ENCODE data around the gene RBMS1.
"Not testable (repeated sequence)": the region's sequence is repeated elsewhere in the genome, so short reads cannot be mapped to it uniquely, and the experiment has no call there.

Gene RBMS1

DNA sequence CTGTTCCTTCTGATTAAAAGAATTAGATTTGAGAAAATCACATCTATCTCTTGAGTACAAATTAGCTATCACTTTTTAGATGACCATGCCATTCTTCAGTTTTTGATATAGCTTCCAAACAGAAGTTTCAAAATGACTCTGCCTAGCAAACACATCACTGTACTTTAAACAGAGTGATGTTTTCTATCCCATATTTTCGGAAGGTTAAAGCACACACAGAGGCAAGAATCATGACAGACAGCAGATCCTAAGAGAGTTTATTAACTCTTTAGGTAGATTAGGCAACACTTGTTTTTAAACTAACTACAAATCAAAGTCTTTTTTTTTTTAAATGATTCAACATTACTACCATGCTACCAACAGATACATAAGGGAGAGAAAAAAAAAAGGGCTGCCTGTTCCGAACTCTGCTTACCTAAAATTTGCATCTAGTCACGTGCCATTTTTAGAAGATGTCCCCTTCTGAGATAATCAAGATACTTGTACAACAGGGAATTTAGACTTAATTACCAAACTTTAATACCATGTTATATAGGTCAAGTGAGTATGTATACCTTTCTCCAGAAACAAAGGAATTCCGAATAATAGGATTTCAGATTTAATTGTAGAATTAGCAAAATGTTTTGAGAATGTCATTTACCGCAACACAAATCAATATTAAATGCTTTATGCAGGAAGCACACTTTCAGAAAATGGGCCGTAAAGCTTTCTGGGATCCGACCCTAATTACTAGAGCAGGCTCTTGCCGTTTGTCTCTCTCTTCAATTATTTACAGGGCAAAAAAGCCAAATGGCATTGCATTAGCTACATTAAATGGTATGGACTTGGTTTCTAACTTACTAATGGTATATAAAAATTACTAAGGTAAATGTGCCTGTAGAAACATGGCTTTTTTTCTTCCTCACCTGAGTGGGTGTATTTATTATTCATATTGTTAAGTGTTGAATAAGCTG, 2.6 kb downstream of the RBMS1 start:
- Mint-ChIP-seq H3K4me3 (no peak overlapping the region), H3K27me3 (peaks cover 19% of the 10 kb centered on the region), H3K9me3 (no peaks in the 10 kb centered on the region), H3K27ac (no peak overlapping the region), H3K4me1 (ENCODE audit: low read depth) (peaks cover 23% of the 10 kb centered on the region), H3K36me3 (ENCODE audit: low read depth) (peaks cover 9% of the 10 kb centered on the region)
- intact Hi-C loops (cut with micrococcal nuclease), result loop anchor here (10.0 kb wide), 1 partner anchor 166 kb away; no protein-coding TSS in a partner anchor

DNA sequence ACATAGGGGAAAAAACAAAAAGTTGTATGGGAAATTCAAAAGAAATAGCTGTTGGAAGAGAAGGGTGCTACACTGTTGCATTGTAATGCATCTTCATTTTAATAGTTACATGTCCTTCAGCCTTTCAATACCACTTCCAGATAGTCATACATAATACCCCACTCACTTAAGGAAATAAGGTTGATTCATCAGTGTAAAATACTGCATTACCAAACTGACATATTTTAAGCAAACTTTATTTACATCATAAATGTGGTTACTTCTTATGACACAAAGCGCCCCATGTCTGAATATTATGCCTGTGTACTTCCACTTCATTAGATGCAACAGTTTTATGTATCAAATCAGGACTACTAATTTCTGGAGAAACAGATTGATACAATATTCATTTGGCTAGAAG, 4.5 kb downstream of the RBMS1 start:
- H3K4me3 Mint-ChIP-seq, result no peak overlapping the region
- H3K4me1 Mint-ChIP-seq (ENCODE audit: low read depth), result peaks cover 12% of the 10 kb centered on the region
- peaks cover 9% of the 10 kb centered on the region for H3K36me3 Mint-ChIP-seq (ENCODE audit: low read depth)
- no peaks in the 10 kb centered on the region for H3K9me3 Mint-ChIP-seq
- intact Hi-C loops (cut with micrococcal nuclease), result loop anchor here (10.0 kb wide), 1 partner anchor 54 kb away; no protein-coding TSS in a partner anchor
- H3K27ac Mint-ChIP-seq, result no peak overlapping the region
- peaks cover 5% of the 10 kb centered on the region for H3K27me3 Mint-ChIP-seq

DNA sequence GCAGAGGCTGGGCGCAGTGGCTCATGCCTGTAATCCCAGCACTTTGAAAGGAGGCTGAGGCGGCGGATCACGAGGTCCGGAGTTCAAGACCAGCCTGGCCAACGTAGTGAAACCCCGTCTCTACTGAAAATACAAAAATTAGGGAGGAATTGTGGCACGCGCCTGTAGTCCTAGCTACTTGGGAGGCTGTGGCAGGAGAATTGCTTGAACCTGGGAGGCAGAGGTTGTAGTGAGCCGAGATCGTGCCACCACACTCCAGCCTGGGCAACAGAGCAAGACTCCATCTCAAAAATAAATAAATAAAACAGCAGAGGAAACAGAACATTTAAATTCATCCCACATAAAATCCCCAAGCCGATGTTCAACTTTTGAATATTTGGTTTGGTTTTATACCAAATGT, 5.3 kb downstream of the RBMS1 start:
- H3K36me3 Mint-ChIP-seq (ENCODE audit: low read depth); H3K4me3 Mint-ChIP-seq; H3K27ac Mint-ChIP-seq; H3K27me3 Mint-ChIP-seq; H3K9me3 Mint-ChIP-seq: not testable (repeated sequence)
- peaks cover 11% of the 10 kb centered on the region for H3K4me1 Mint-ChIP-seq (ENCODE audit: low read depth)
- intact Hi-C loops (cut with micrococcal nuclease), result loop anchor here (10.0 kb wide), 1 partner anchor 53 kb away; no protein-coding TSS in a partner anchor

DNA sequence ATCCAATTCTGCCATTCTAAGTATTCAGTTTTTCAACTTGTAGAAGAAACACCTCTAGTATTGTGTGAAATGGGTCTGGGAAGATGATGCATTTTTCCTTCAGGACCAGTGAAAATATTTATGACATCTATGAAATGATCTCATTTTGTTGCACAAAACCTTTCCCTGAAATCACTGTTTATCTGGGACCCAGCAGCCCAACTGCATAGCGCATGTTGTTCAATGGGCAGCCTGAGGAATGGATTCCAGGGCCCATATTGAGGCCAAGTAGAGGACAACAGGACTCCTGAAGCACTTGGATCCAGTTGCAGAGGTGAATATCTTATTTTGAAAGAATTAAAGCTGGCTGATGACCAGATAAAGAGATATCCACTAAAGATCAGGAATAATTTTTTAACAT, 7.3 kb downstream of the RBMS1 start:
- H3K36me3 Mint-ChIP-seq (ENCODE audit: low read depth), result no peaks in the 10 kb centered on the region
- intact Hi-C loops (cut with micrococcal nuclease), result loop anchor here (10.0 kb wide), 1 partner anchor 52 kb away; no protein-coding TSS in a partner anchor
- peaks cover 1% of the 10 kb centered on the region for H3K27me3 Mint-ChIP-seq
- H3K4me3 Mint-ChIP-seq, result no peak overlapping the region
- H3K4me1 Mint-ChIP-seq (ENCODE audit: low read depth), result no peaks in the 10 kb centered on the region
- H3K9me3 Mint-ChIP-seq, result no peaks in the 10 kb centered on the region
- no peak overlapping the region for H3K27ac Mint-ChIP-seq

DNA sequence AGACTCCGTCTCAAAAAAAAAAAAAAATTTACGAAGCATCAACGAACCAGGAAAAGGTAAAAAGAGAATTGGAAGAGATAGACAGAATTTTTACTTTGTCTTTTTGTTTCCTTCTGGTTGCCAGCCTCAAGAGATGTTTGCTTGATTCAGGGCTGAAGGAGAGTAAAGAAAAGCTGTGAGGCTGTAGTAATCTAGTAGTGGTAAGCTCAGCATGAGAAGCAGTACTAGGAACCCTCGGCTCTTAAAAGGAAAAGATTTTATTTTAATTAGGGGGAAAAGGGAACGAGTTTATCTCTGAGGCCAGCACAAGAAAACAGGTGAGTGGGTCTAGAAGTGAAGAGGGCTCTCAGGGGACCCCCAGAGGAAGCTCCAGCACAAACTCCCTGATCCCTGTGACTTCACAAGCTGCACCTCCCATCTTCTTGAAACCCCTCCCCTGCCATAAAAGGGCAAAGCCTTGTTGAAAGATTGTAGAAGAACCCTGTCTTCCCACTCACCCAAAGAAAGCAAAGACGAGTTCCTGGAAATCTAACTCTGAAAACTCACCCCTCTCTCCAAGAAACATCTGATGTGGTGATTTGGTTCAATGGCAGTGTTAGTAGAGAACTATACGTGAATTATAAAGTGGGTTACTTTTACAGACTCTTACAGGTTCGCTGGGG, 8.6 kb downstream of the RBMS1 start:
- Mint-ChIP-seq H3K27ac (no peak overlapping the region), H3K27me3 (peaks cover 1% of the 10 kb centered on the region), H3K4me1 (ENCODE audit: low read depth) (no peaks in the 10 kb centered on the region), H3K9me3 (no peaks in the 10 kb centered on the region), H3K36me3 (ENCODE audit: low read depth) (no peaks in the 10 kb centered on the region), H3K4me3 (no peak overlapping the region)
- intact Hi-C loops (cut with micrococcal nuclease), result loop anchor here (10.0 kb wide), 1 partner anchor 50 kb away; no protein-coding TSS in a partner anchor

DNA sequence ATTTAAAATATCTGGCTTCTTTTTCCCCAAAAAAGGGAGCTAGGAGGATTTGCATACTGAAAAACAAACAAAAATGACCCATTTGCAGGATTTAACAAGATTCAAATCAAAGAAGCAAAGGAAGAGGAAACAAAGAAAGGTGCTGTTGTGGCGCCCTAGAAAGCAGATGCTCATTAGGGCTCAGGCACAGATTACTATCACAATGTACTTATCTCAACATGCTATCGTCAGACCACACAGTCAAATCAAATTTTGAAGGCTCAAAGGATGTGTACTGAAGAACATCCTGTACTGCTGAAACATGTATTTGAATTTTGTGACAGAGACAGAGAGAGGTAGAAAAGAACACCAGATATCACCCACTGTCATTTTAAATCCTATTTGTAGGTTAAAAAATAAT, 10.9 kb downstream of the RBMS1 start:
- intact Hi-C loops (cut with micrococcal nuclease), result loop anchor here (10.0 kb wide), 1 partner anchor 48 kb away; no protein-coding TSS in a partner anchor
- Mint-ChIP-seq H3K9me3 (no peaks in the 10 kb centered on the region), H3K27me3 (no peaks in the 10 kb centered on the region), H3K36me3 (ENCODE audit: low read depth) (no peaks in the 10 kb centered on the region), H3K27ac (no peak overlapping the region), H3K4me1 (ENCODE audit: low read depth) (no peaks in the 10 kb centered on the region), H3K4me3 (no peak overlapping the region)

DNA sequence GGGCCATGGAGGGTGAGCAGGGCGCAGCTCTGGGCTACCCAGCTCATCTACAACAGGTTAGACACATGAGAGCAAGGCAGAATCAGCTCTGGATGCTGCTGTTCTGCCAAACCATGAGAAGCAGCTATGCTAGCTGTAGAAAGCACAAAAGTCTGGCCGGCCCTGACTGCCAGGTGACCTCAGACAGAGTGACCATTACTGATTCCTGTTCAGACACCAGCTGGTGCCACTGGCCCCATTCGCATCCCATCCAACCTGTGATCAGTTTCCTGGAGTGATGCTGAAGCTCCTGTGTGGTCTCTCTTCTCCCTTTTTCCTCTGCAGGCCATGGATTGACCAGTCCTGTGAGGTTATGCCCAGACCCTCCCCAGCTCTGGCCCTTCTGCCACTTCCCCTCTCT, 14.3 kb downstream of the RBMS1 start:
- H3K9me3 Mint-ChIP-seq, result no peaks in the 10 kb centered on the region
- intact Hi-C loops (cut with micrococcal nuclease), result no loop called here
- H3K4me3 Mint-ChIP-seq, result no peak overlapping the region
- no peak overlapping the region for H3K27ac Mint-ChIP-seq
- no peaks in the 10 kb centered on the region for H3K4me1 Mint-ChIP-seq (ENCODE audit: low read depth)
- H3K36me3 Mint-ChIP-seq (ENCODE audit: low read depth), result no peaks in the 10 kb centered on the region
- H3K27me3 Mint-ChIP-seq, result no peaks in the 10 kb centered on the region

DNA sequence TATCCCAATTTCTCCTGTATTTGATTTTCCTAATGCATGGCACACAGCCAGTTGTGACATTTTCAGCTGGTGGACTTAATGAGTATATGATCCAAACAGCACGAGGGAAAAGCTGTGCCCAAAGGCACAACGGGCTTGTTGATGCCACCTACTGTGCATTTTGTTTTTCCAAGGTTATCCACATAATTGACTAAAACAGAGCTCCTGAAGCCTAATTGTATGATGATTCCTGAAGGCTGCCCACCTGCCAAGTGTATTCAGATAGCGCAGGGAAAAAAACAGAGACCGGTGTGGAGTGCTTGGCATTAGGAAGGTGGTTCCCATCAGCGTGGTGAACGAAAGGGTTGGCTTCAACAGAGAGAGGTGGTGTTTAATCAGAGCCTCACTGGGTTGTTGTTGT, 14.9 kb downstream of the RBMS1 start:
- no peak overlapping the region for H3K27ac Mint-ChIP-seq

DNA sequence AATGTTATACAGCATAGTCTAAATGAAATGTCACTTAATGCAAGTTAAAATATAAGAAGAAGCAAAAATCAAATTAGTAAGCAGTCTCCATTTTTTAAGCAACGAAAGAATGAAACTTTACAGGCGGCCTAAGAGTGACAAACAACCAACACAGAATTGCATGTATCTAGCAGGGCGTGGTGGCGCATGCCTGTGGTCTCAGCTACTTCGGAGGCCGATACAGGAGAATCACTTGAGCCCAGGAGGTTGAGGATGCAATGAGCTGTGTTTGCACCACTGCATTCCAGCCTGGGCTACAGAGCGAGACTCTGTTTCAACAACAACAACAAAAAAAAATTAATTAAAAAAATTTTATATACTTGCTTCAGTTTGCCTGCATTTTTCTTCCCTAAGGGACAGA, 16.6 kb downstream of the RBMS1 start:
- intact Hi-C loops (cut with micrococcal nuclease), result no loop called here
- Mint-ChIP-seq H3K9me3 (no peaks in the 10 kb centered on the region), H3K27me3 (no peaks in the 10 kb centered on the region), H3K4me1 (ENCODE audit: low read depth) (no peaks in the 10 kb centered on the region), H3K4me3 (no peak overlapping the region), H3K27ac (no peak overlapping the region), H3K36me3 (ENCODE audit: low read depth) (no peaks in the 10 kb centered on the region)

More for the DNA sequence above, 14.9 kb downstream of the RBMS1 start:
- Mint-ChIP-seq H3K36me3 (ENCODE audit: low read depth) (no peaks in the 10 kb centered on the region), H3K4me1 (ENCODE audit: low read depth) (no peaks in the 10 kb centered on the region), H3K27me3 (no peaks in the 10 kb centered on the region), H3K9me3 (no peaks in the 10 kb centered on the region), H3K4me3 (no peak overlapping the region)
- intact Hi-C loops (cut with micrococcal nuclease), result no loop called here

DNA sequence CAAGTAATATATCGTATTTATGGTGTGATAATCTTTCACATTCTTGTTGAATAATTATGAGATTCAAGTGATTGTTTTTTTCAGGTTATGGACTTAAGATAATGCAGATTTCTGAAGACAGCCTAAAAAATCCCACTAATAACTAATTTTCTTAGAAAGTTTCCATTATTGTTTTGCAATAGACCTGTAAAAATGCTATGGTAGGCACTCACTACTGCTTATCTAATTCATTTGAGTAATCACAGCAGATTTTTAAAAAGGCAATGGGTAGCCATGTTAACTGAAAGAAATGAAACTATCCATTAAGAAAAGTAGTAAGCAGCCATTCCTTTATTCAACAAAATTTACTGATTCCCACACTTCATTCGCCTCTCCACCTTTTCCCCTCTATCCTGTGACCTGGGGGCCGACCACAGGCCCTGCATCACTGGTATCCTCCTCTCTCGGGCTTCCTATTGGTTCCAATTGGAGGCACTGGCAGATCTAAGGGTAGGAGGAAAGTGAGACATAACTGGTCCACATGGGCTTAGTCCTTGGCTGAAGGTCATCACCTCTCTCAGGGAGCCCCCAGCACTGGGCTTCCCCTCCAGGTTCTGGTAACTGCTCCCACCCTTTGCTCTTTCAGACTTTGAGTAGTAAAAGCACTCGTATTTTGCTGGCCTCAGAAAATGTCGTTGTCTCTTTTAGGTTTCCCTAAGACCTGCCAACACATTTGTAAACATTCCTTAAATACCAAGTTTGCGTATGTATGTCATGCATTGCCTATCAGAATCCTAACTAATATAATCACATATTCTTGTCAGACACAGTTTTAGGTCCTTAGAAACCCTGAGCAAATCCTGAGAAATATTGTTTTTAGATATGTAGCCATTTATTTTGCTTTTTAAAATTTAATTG, 18.5 kb downstream of the RBMS1 start:
- H3K27ac Mint-ChIP-seq, result no peak overlapping the region

DNA sequence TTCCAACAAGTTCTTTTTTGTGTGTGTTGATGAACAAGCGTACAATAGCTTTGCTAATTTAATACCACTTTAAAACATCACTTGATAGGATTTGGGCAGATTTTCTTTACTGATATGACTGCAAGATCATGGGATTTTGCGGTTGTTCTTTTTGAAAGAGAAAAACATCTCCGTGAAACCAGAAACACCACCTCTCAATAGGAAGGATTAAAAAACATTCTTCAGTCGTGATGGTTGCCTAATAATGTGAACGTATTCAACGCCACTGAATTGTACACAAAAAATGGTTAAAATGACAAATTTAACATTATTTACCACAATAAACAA, 19.3 kb downstream of the RBMS1 start:
- intact Hi-C loops (cut with micrococcal nuclease), result no loop called here
- Mint-ChIP-seq H3K9me3 (no peaks in the 10 kb centered on the region), H3K27me3 (no peaks in the 10 kb centered on the region), H3K36me3 (ENCODE audit: low read depth) (no peaks in the 10 kb centered on the region), H3K4me3 (no peak overlapping the region), H3K27ac (no peak overlapping the region), H3K4me1 (ENCODE audit: low read depth) (no peaks in the 10 kb centered on the region)

More for the DNA sequence above, 18.5 kb downstream of the RBMS1 start:
- H3K27me3 Mint-ChIP-seq, result no peaks in the 10 kb centered on the region
- H3K4me1 Mint-ChIP-seq (ENCODE audit: low read depth), result no peaks in the 10 kb centered on the region
- no peaks in the 10 kb centered on the region for H3K36me3 Mint-ChIP-seq (ENCODE audit: low read depth)
- H3K4me3 Mint-ChIP-seq, result no peak overlapping the region
- intact Hi-C loops (cut with micrococcal nuclease), result no loop called here
- H3K9me3 Mint-ChIP-seq, result no peaks in the 10 kb centered on the region

DNA sequence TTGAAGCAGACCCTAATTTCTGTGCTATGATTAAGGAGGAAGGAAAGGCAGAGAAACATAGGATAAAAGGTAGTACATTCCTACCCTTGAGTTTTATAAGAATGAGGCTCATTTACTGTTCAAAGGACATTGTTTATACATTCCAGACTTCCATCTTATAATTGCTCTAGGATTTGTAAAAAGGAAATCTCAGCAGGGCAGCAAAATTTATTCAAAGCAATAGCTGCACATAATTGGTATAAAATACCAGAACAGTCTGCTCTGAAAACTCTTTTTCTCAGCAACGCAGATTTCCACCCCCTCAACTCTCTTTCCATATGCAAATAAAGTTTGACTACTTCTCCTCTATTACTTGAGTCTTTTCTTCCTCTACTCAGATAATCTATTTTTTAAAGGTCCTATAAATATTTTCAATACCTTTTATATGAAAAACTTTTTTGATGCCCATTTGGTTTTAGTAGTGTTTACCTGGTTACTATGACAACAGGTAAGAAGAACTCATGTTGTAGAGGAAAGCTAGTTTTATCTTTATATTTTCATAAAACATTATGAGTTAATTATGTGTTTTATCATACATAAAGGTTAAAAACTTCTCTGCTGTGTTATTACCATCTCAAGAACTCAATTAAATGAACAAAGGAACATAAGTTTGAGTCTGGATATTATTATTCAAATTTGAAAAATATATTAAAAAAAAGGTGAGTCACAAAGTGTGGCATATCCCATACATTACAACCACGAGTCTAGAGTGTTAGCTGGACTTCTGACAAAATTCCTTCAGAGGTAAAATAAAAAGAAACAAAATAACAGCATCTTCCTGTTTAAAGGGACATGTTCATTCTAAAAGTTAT, 19.9 kb downstream of the RBMS1 start:
- no peaks in the 10 kb centered on the region for H3K27me3 Mint-ChIP-seq
- H3K27ac Mint-ChIP-seq, result no peak overlapping the region
- no peaks in the 10 kb centered on the region for H3K9me3 Mint-ChIP-seq
- intact Hi-C loops (cut with micrococcal nuclease), result no loop called here
- H3K4me1 Mint-ChIP-seq (ENCODE audit: low read depth), result no peaks in the 10 kb centered on the region
- H3K36me3 Mint-ChIP-seq (ENCODE audit: low read depth), result no peaks in the 10 kb centered on the region
- H3K4me3 Mint-ChIP-seq, result no peak overlapping the region

DNA sequence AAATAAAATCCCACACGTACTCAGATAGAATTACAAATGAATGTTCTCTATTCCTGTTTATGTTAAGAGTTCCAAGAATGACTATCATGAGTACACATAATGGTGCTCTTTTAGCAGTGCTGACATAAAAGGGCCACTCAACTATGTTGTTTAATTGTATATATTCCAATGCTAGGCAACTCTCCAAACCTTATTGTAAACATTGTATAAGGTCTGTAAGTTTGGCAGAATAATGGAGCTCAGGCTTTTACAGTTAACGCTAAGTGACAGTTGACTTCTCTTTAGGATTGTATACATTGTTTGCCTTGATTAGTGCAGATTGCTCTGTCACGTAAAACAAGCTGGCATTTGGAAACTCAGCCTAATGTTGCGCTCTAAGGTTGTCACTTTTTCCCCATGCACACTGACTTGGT, 20.8 kb downstream of the RBMS1 start:
- intact Hi-C loops (cut with micrococcal nuclease), result no loop called here
- Mint-ChIP-seq H3K36me3 (ENCODE audit: low read depth) (no peaks in the 10 kb centered on the region), H3K27me3 (no peaks in the 10 kb centered on the region), H3K4me3 (no peak overlapping the region), H3K4me1 (ENCODE audit: low read depth) (no peaks in the 10 kb centered on the region), H3K27ac (no peak overlapping the region), H3K9me3 (no peaks in the 10 kb centered on the region)
